ENCODE results near the gene MFSD2B.

GRCh38 chr2:23976883-23977282, 33.0 kb upstream of the MFSD2B start:
- TF ChIP-seq POLR2AphosphoS5 (IDR thresholded peaks at IDR 0.05; ENCODE audit: insufficient read depth in 1 of 2, low read depth in 1 of 2) (no peak), POLR2A (IDR thresholded peaks at IDR 0.05) (no peak), CTCF (IDR thresholded peaks at IDR 0.05) (no peak)
